Measurements from ENCODE around the gene MTG2.
A peak's percentile ranks its signal among the peaks of the same experiment; 100 is the strongest.

The MTG2 gene

GRCh38 chr20:62219101-62219991, 36.5 kb downstream of the MTG2 start:
- no peak overlapping the region for H3K4ac ChIP-seq (ENCODE audit: low read depth in 1 of 2, low read length in 2 of 2)
- no peak overlapping the region for H3K27ac ChIP-seq (ENCODE audit: low read length, poor library complexity, severe bottlenecking)
- no peak overlapping the region for H2BK5ac ChIP-seq (ENCODE audit: low read depth, low read length, poor library complexity, severe bottlenecking)
- H2BK15ac ChIP-seq (ENCODE audit: low read depth, poor library complexity, severe bottlenecking), result no peak overlapping the region
- H3K36me3 ChIP-seq (ENCODE audit: control insufficient read depth in 1 of 2, insufficient read depth in 2 of 2, low read depth in 1 of 2, low read length in 2 of 2), result no peaks in the 10 kb centered on the region
- H3K9me3 ChIP-seq (ENCODE audit: control insufficient read depth, low read length), result no peaks in the 10 kb centered on the region
- 5% methylated on average over 56 of the region's 84 CpGs for WGBS
- DNase-seq, result peak; percentile 6
- H3K9ac ChIP-seq (ENCODE audit: low read length), result no peak overlapping the region
- peaks cover 87 to 90% of the 10 kb centered on the region in 2 experiments for H3K27me3 ChIP-seq (ENCODE audit: control insufficient read depth in 1 of 2, insufficient read depth in 1 of 2, low read length in 2 of 2)
- no peak overlapping the region for H2BK120ac ChIP-seq (ENCODE audit: low read depth, low read length)
- peak overlapping the region; percentile 79 for H3K4me2 ChIP-seq (ENCODE audit: low read length, poor library complexity, severe bottlenecking)
- no peak overlapping the region for H3K18ac ChIP-seq (ENCODE audit: low read depth in 1 of 2, low read length in 2 of 2)
- peaks cover 28% of the 10 kb centered on the region for H3K4me1 ChIP-seq (ENCODE audit: control insufficient read depth, insufficient read depth, low read depth, low read length)
- H4K91ac ChIP-seq (ENCODE audit: low read length), result no peak overlapping the region
- no peak overlapping the region for H4K8ac ChIP-seq (ENCODE audit: low read length)
- H3K23ac ChIP-seq (ENCODE audit: low read length in 2 of 2), result no peak overlapping the region
- no peak overlapping the region for H2AFZ ChIP-seq (ENCODE audit: low read depth, low read length)
- H3K79me1 ChIP-seq (replicated peaks; ENCODE audit: low read length, poor library complexity, severe bottlenecking), result no peaks in the 10 kb centered on the region
- no peak overlapping the region for H3K14ac ChIP-seq (ENCODE audit: low read length in 2 of 2)
- H2AK5ac ChIP-seq (ENCODE audit: low read length, severe bottlenecking), result no peak overlapping the region
- H3K4me3 ChIP-seq (ENCODE audit: insufficient read depth in 1 of 2, low read depth in 1 of 2, low read length in 2 of 2), result peak overlapping the region in 1 of 2 experiments; percentile 51
- no peak overlapping the region for H2BK12ac ChIP-seq (ENCODE audit: low read length in 2 of 2)

DNA sequence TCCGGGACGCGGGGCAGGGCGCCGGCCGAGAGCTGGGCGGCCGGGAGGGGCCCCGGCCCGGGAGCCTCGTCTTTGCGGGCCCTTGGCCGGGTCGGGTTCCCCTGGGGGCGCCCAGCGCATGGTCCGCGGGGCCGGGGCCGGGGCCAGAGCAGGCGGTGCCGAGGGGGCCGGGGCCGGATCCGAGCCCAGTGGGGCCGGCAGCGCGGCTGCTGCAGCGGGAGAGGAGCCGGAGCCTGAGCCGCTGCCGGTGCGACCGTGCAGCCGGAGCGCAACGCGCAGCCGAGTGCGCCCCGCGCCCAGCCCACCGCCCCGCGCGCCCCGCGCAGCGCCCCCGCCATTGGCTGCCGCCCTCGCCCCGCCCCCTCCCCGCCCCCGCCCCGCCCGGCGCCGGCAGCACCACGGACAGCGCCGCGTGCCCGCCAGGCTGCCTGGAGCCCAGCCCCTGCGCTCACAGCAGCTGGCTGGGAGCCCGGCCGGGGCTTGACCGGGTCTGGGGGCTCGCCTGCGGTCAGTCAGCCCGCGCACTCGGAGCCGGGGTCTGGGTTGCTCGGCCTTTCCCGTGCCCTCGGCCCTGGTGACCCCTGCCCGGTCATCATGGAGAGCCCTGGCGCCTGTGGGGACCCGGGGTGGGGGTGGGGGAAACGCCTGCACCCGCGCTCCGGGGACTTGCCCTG, 37.3 kb downstream of the MTG2 start, which contains the start of gene HRH3:
Gene HRH3 (minus strand): TSS at position 287 of the 674 bp plus-strand sequence. CDS start 308 bp downstream, outside the sequence.
- H2AFZ ChIP-seq (ENCODE audit: low read depth, low read length), result no peak within 1 kb of the TSS
- H3K9ac ChIP-seq (ENCODE audit: low read length), result no peak within 1 kb of the TSS
- no peaks in the 10 kb centered on the region for H3K36me3 ChIP-seq (ENCODE audit: control insufficient read depth in 1 of 2, insufficient read depth in 2 of 2, low read depth in 1 of 2, low read length in 2 of 2)
- no peak within 1 kb of the TSS for H2AK5ac ChIP-seq (ENCODE audit: low read length, severe bottlenecking)
- no peak within 1 kb of the TSS for H2BK15ac ChIP-seq (ENCODE audit: low read depth, poor library complexity, severe bottlenecking)
- peaks cover 28% of the 10 kb centered on the region for H3K4me1 ChIP-seq (ENCODE audit: control insufficient read depth, insufficient read depth, low read depth, low read length)
- no peak within 1 kb of the TSS for H2BK5ac ChIP-seq (ENCODE audit: low read depth, low read length, poor library complexity, severe bottlenecking)
- H2BK120ac ChIP-seq (ENCODE audit: low read depth, low read length), result no peak within 1 kb of the TSS
- peak; percentile 25 for DNase-seq
- H3K23ac ChIP-seq (ENCODE audit: low read length in 2 of 2), result peak within 1 kb of the TSS; percentile 7 to 63
- no peaks in the 10 kb centered on the region for H3K9me3 ChIP-seq (ENCODE audit: control insufficient read depth, low read length)
- no peak within 1 kb of the TSS for H3K18ac ChIP-seq (ENCODE audit: low read depth in 1 of 2, low read length in 2 of 2)
- H3K79me1 ChIP-seq (replicated peaks; ENCODE audit: low read length, poor library complexity, severe bottlenecking), result no peaks in the 10 kb centered on the region
- no peak within 1 kb of the TSS for H4K91ac ChIP-seq (ENCODE audit: low read length)
- H2BK12ac ChIP-seq (ENCODE audit: low read length in 2 of 2), result no peak within 1 kb of the TSS
- H3K27me3 ChIP-seq (ENCODE audit: control insufficient read depth in 1 of 2, insufficient read depth in 1 of 2, low read length in 2 of 2), result peaks cover 87 to 90% of the 10 kb centered on the region in 2 experiments
- H3K14ac ChIP-seq (ENCODE audit: low read length in 2 of 2), result no peak within 1 kb of the TSS
- no peak within 1 kb of the TSS for H3K27ac ChIP-seq (ENCODE audit: low read length, poor library complexity, severe bottlenecking)
- peak within 1 kb of the TSS in 1 of 2 experiments; percentile 51 for H3K4me3 ChIP-seq (ENCODE audit: insufficient read depth in 1 of 2, low read depth in 1 of 2, low read length in 2 of 2)
- peak within 1 kb of the TSS; percentile 79 for H3K4me2 ChIP-seq (ENCODE audit: low read length, poor library complexity, severe bottlenecking)
- WGBS, result under 1% methylated on average over 43 of the region's 84 CpGs
- no peak within 1 kb of the TSS for H4K8ac ChIP-seq (ENCODE audit: low read length)
- H3K4ac ChIP-seq (ENCODE audit: low read depth in 1 of 2, low read length in 2 of 2), result no peak within 1 kb of the TSS

GRCh38 chr20:62220666-62221568, 38.1 kb downstream of the MTG2 start:
- 8% methylated on average over 39 of the region's 46 CpGs for WGBS
- H3K36me3 ChIP-seq (ENCODE audit: control insufficient read depth in 1 of 2, insufficient read depth in 2 of 2, low read depth in 1 of 2, low read length in 2 of 2), result no peaks in the 10 kb centered on the region
- no peak overlapping the region for H3K9ac ChIP-seq (ENCODE audit: low read length)
- peak overlapping the region; percentile 62 for H3K4me2 ChIP-seq (ENCODE audit: low read length, poor library complexity, severe bottlenecking)
- H2AFZ ChIP-seq (ENCODE audit: low read depth, low read length), result no peak overlapping the region
- H3K27me3 ChIP-seq (ENCODE audit: control insufficient read depth in 1 of 2, insufficient read depth in 1 of 2, low read length in 2 of 2), result peaks cover 84 to 90% of the 10 kb centered on the region in 2 experiments
- no peak overlapping the region for H2BK12ac ChIP-seq (ENCODE audit: low read length in 2 of 2)
- H2BK120ac ChIP-seq (ENCODE audit: low read depth, low read length), result no peak overlapping the region
- no peak overlapping the region for H4K91ac ChIP-seq (ENCODE audit: low read length)
- no peak overlapping the region for H2BK15ac ChIP-seq (ENCODE audit: low read depth, poor library complexity, severe bottlenecking)
- peak overlapping the region; percentile 7 to 63 for H3K23ac ChIP-seq (ENCODE audit: low read length in 2 of 2)
- peaks cover 28% of the 10 kb centered on the region for H3K4me1 ChIP-seq (ENCODE audit: control insufficient read depth, insufficient read depth, low read depth, low read length)
- H2BK5ac ChIP-seq (ENCODE audit: low read depth, low read length, poor library complexity, severe bottlenecking), result no peak overlapping the region
- no peak overlapping the region for H3K4ac ChIP-seq (ENCODE audit: low read depth in 1 of 2, low read length in 2 of 2)
- no peaks in the 10 kb centered on the region for H3K9me3 ChIP-seq (ENCODE audit: control insufficient read depth, low read length)
- H3K18ac ChIP-seq (ENCODE audit: low read depth in 1 of 2, low read length in 2 of 2), result no peak overlapping the region
- no peaks in the 10 kb centered on the region for H3K79me1 ChIP-seq (replicated peaks; ENCODE audit: low read length, poor library complexity, severe bottlenecking)
- no peak overlapping the region for H3K14ac ChIP-seq (ENCODE audit: low read length in 2 of 2)
- no peak overlapping the region for H2AK5ac ChIP-seq (ENCODE audit: low read length, severe bottlenecking)
- H4K8ac ChIP-seq (ENCODE audit: low read length), result no peak overlapping the region
- no peak for DNase-seq
- peak overlapping the region in 1 of 2 experiments; percentile 20 for H3K4me3 ChIP-seq (ENCODE audit: insufficient read depth in 1 of 2, low read depth in 1 of 2, low read length in 2 of 2)
- no peak overlapping the region for H3K27ac ChIP-seq (ENCODE audit: low read length, poor library complexity, severe bottlenecking)
